Psoas muscle (tissue), 8 donors: ENCODE results near the gene UBL7. TPM values are rescaled to one million over a fixed set of nuclear protein-coding genes. Genes with fewer than 3 reads are reported as not detected.

Experiments used
- ATAC-seq, 4 donors: fragments of 200-7000 bp; cut with Tn5 transposase; one replicate each; pipeline ENCODE4 v1.9.1; 2020; ENCODE audit warnings: moderate library complexity in 3 of 4, mild to moderate bottlenecking in 2 of 4
- DNase-seq, 2 donors: peaks; one replicate each; pipeline ENCODE4 v3.0.0-alpha.2; 2020
- H3K27ac ChIP-seq: fragments of 200-600 bp; one replicate; pipeline ENCODE4 v1.8.0; 2022
- H3K27me3 ChIP-seq, 3 donors: fragments of 200-600 bp in 1 of 3; one replicate each; pipeline versions ENCODE4 v1.6.1 to v1.8.0; 2013 to 2022; ENCODE audit warnings: low read length in 2 of 3, mild to moderate bottlenecking in 2 of 3, moderate library complexity in 1 of 3; ENCODE audit not compliant: insufficient read depth in 3 of 3
- H3K36me3 ChIP-seq, 2 donors: fragments of 200-600 bp in 1 of 2; one replicate each; pipeline versions ENCODE4 v1.6.1 to v1.8.0; 2013 to 2022; ENCODE audit warnings: low read depth in 1 of 2, mild to moderate bottlenecking in 1 of 2, moderate library complexity in 1 of 2; ENCODE audit not compliant: insufficient read depth in 1 of 2
- H3K4me1 ChIP-seq: fragments of 200-600 bp; one replicate; pipeline ENCODE4 v1.8.0; 2022
- H3K4me3 ChIP-seq: fragments of 200-600 bp; one replicate; pipeline ENCODE4 v1.8.0; 2022; ENCODE audit warnings: mild to moderate bottlenecking
- H3K9me3 ChIP-seq: fragments of 200-600 bp; one replicate; pipeline ENCODE4 v1.8.0; 2022
- WGBS, 3 donors: extraction: QIAGEN DNeasy Blood & Tissue Kit; methylation state at CpG; one replicate each; pipeline versions ENCODE4 v1.1.6 to v1.1.7; 2013; 5-methylcytosine and 5-hydroxymethylcytosine counted together
- intact Hi-C, 2 donors: fragments of 100-400 bp; cut with DNase I; formaldehyde crosslinking; loops; one replicate each; pipeline versions ENCODE4 v1.11.0 to v1.14.2; 2022
- polyA plus RNA-seq, 3 donors: library from polyadenylated mRNA; stranded (reverse); fragments of 200-250 nt; gene quantifications; one replicate each; pipeline ENCODE4 v1.2.3, GENCODE V29; 2013
- total RNA-seq, 4 donors: library from RNA; stranded (reverse); fragmentation: NEBNext Ultra II Directional in 2 of 4; extraction: Animal tissue kit (Norgen Biotek cat#: 25700) in 2 of 4; gene quantifications; one replicate each; pipeline versions ENCODE4 v1.2.1 to v1.2.4, GENCODE V29; 2021 to 2023
- TF ChIP-seq, protein P1 (sequence below): fragments of 200-600 bp; IDR thresholded peaks from one replicate; pipeline ENCODE4 v1.8.0; 2022; ENCODE audit warnings: antibody characterized with exemption
- donor health status: healthy with polysubstance abuse.
- donor health status: DM: no; HTN: no; CAD: no; lungs with moderate emphysema.
- donor health status: Bipolar disorder and iron deficiency.
- donor health status: healthy.
- donor health status: DM: yes; HTN: yes; CAD: no.
- donor health status: DM: no; HTN: no; CAD: no.
- donor health status: DM: no; HTN: no; CAD: no.
- donor health status: DM: yes; HTN: yes; CAD: no.

The UBL7 gene
- total and polyA plus RNA-seq, 7 donors: 45.5 to 91.7 (median 61.3) TPM

DNA sequence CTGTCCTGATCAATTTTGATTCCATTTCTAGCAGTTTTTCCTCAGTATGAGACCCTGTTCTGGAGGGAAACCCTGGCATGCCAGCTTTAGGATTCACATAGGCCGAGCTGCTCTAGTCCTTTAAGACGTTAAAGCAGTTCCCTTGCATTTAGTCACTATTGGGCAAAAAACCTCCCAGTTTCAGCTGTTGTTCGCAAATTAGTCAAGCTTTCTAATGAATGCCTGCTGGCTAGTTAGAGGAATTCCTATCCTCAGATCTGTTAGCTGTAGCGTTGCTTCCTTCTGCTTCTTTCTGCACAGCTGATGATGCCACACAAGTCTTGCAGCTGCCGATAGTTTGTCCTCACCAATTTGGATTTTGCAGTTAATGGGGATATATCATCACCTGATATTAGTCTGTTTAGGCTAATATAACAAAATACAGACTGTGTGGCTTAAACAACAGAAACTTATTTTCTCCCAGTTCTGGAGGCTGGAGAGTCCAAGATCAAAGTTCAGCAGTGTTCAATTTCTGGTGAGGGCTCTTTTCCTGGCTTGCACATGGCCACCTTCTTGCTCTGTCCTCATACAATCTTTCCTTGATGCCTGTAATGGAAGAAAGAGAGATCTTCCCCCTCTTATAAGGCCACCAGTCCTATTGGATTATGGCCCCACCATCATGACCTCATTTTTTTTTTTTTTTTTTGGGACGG lies 7.5 kb upstream of the UBL7 start:
- 53 to 67% (median 59%) methylated on average over 6 of the region's 6 CpGs for WGBS, 3 donors
- Histone ChIP-seq H3K9me3 (no peaks in the 10 kb centered on the region), H3K27ac (no peak overlapping the region), H3K36me3 (peaks cover 0 to 24% of the 10 kb centered on the region in 2 donors), H3K4me1 (peaks cover 11% of the 10 kb centered on the region), H3K27me3 (no peaks in the 10 kb centered on the region), H3K4me3 (no peak overlapping the region)
- ATAC-seq (no peak), DNase-seq (no peak)
- TF ChIP-seq, protein P1, sequence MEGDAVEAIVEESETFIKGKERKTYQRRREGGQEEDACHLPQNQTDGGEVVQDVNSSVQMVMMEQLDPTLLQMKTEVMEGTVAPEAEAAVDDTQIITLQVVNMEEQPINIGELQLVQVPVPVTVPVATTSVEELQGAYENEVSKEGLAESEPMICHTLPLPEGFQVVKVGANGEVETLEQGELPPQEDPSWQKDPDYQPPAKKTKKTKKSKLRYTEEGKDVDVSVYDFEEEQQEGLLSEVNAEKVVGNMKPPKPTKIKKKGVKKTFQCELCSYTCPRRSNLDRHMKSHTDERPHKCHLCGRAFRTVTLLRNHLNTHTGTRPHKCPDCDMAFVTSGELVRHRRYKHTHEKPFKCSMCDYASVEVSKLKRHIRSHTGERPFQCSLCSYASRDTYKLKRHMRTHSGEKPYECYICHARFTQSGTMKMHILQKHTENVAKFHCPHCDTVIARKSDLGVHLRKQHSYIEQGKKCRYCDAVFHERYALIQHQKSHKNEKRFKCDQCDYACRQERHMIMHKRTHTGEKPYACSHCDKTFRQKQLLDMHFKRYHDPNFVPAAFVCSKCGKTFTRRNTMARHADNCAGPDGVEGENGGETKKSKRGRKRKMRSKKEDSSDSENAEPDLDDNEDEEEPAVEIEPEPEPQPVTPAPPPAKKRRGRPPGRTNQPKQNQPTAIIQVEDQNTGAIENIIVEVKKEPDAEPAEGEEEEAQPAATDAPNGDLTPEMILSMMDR: no peak
- intact Hi-C loops: loop anchor here in 1 of 2 donors (10.0 kb wide), 1 partner anchor 76 kb away; the partner anchor contains the start of gene ARID3B

- Histone ChIP-seq H3K4me3 (no peak overlapping the region), H3K27ac (no peak overlapping the region), H3K27me3 (no peaks in the 10 kb centered on the region), H3K4me1 (peaks cover 16% of the 10 kb centered on the region), H3K36me3 (peaks cover 0 to 24% of the 10 kb centered on the region in 2 donors), H3K9me3 (no peaks in the 10 kb centered on the region)
- intact Hi-C loops: loop anchor here in 1 of 2 donors (10.0 kb wide), 1 partner anchor 78 kb away; the partner anchor contains the start of gene ARID3B
- no peak for DNase-seq
- WGBS, 3 donors: 100% methylated on average over 1 of the region's 1 CpG
- ATAC-seq: no peak
- TF ChIP-seq, protein P1: no peak
Measured at GRCh38 chr15:74466570-74466969, 5.6 kb upstream of the UBL7 start.

DNA sequence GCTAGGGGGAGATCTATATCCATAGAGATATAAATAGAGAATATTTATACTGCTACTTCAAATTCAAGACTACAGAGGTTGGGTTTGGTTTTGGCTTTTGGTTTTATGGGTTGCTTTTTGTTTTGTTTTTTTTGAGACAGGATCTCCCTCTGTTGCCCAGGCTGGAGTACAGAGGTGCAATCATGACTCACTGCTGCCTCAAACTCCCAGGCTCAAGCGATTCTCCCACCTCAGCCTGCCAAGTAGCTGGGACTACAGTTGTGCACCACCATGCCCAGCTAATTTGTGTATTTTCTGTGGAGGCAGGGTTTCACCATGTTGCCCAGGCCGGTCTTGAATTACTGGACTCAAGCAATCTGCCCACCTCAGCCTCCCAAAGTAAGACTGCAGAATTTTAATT lies 3.9 kb upstream of the UBL7 start:
- TF ChIP-seq, protein P1: no peak
- DNase-seq: no peak
- Histone ChIP-seq H3K4me1 (peaks cover 11% of the 10 kb centered on the region), H3K4me3 (no peak overlapping the region), H3K27ac (no peak overlapping the region), H3K36me3 (peaks cover 0 to 24% of the 10 kb centered on the region in 2 donors), H3K27me3 (no peaks in the 10 kb centered on the region), H3K9me3 (no peaks in the 10 kb centered on the region)
- WGBS, 3 donors: 66 to 77% (median 69%) methylated on average over 2 of the region's 2 CpGs
- no peak for ATAC-seq
- intact Hi-C loops: loop anchor here in 1 of 2 donors (10.0 kb wide), 1 partner anchor 80 kb away; the partner anchor contains the start of gene ARID3B

DNA sequence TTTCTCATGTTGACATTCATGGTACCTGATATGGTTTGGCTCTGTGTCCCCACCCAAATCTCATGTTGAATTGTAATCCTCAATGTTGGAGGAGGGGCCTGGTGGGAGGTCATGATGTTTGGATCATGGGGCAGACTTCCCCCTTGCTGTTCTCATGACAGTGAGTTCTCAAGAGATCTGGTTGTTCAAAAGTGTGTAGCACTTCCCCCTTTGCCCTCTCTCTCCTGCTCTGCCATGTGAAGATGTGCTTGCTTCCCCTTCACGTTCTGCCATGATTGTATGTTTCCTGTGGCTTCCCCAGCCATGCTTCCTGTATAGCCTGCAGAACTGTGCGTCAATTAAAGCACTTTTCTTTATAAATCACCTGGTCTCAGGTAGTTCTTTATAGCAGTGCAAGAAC lies 3.3 kb upstream of the UBL7 start:
- no peak overlapping the region for H3K27ac ChIP-seq
- DNase-seq: no peak

More for the DNA sequence above, 3.3 kb upstream of the UBL7 start:
- TF ChIP-seq, protein P1: no peak
- peaks cover 12% of the 10 kb centered on the region for H3K4me1 ChIP-seq
- H3K27me3 ChIP-seq: no peaks in the 10 kb centered on the region
- H3K9me3 ChIP-seq: no peaks in the 10 kb centered on the region
- H3K36me3 ChIP-seq: peaks cover 0 to 24% of the 10 kb centered on the region in 2 donors
- ATAC-seq: no peak
- intact Hi-C loops: loop anchor here in 1 of 2 donors (10.0 kb wide), 1 partner anchor 81 kb away; the partner anchor contains the start of gene ARID3B
- H3K4me3 ChIP-seq: no peak overlapping the region
- 74 to 92% (median 74%) methylated on average over 2 of the region's 2 CpGs for WGBS, 3 donors
